DND-41 (cell line): ENCODE results near the gene TSPAN11.

Experiments
- EZH2 ChIP-seq: IDR thresholded peaks from 3 replicates; pipeline ENCODE4 v1.6.1; 2012; ENCODE audit warnings: borderline replicate concordance, low read depth, mild to moderate bottlenecking, moderate library complexity, low read length, inconsistent platforms; ENCODE audit not compliant: severe bottlenecking
- TF ChIP-seq, protein P1 (sequence below): IDR thresholded peaks from 2 replicates; pipeline ENCODE4 v1.5.1; 2012; ENCODE audit warnings: borderline replicate concordance, low read length, moderate library complexity, mild to moderate bottlenecking; ENCODE audit not compliant: poor library complexity, severe bottlenecking; ENCODE audit errors: extremely low read depth

- no peak for TF ChIP-seq EZH2
- TF ChIP-seq, protein P1, sequence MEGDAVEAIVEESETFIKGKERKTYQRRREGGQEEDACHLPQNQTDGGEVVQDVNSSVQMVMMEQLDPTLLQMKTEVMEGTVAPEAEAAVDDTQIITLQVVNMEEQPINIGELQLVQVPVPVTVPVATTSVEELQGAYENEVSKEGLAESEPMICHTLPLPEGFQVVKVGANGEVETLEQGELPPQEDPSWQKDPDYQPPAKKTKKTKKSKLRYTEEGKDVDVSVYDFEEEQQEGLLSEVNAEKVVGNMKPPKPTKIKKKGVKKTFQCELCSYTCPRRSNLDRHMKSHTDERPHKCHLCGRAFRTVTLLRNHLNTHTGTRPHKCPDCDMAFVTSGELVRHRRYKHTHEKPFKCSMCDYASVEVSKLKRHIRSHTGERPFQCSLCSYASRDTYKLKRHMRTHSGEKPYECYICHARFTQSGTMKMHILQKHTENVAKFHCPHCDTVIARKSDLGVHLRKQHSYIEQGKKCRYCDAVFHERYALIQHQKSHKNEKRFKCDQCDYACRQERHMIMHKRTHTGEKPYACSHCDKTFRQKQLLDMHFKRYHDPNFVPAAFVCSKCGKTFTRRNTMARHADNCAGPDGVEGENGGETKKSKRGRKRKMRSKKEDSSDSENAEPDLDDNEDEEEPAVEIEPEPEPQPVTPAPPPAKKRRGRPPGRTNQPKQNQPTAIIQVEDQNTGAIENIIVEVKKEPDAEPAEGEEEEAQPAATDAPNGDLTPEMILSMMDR: no peak
Observed at GRCh38 chr12:30939234-30939633, 12.7 kb downstream of the TSPAN11 start.
